H54 (cell line): ENCODE results near the gene MORN4.

Experiments
- DNase-seq: peaks from one replicate; pipeline ENCODE4 v3.0.0; 2011; ENCODE audit warnings: low spot score, mixed read lengths; ENCODE audit not compliant: insufficient read length
- FAIRE-seq: peaks from 3 replicates; lab custom pipeline; 2011; peaks lifted over from hg19 to GRCh38; lab: Jason Lieb, UNC
- POLR2A ChIP-seq: IDR thresholded peaks from 2 replicates; pipeline ENCODE4 v1.6.1; 2011; ENCODE audit warnings: low read depth, mild to moderate bottlenecking, low read length

Gene MORN4

GRCh38 chr10:97632949-97633884, at the start of gene MORN4:
MORN4 (minus strand) TSS chr10:97633500; CDS start chr10:97619653, 13,847 bp downstream.
- peak; percentile 33 for FAIRE-seq
- peak; percentile 81 for TF ChIP-seq POLR2A
- peak; percentile 95 for DNase-seq

- no peak for DNase-seq
- no peak for TF ChIP-seq POLR2A
- FAIRE-seq = no peak
Measured at GRCh38 chr10:97682042-97682441, 48.7 kb upstream of the MORN4 start.

- FAIRE-seq (no peak), DNase-seq (no peak)
- TF ChIP-seq POLR2A = no peak
Measured at GRCh38 chr10:97679594-97679993, 46.3 kb upstream of the MORN4 start.

- peak; percentile 53 for DNase-seq
Measured at GRCh38 chr10:97676770-97677581, 43.7 kb upstream of the MORN4 start.

GRCh38 chr10:97675222-97675621, 41.9 kb upstream of the MORN4 start:
- FAIRE-seq (no peak), DNase-seq (no peak)
- no peak for TF ChIP-seq POLR2A

More at GRCh38 chr10:97676770-97677581, 43.7 kb upstream of the MORN4 start:
- no peak for TF ChIP-seq POLR2A
- FAIRE-seq = no peak

GRCh38 chr10:97673736-97674525, 40.6 kb upstream of the MORN4 start:
- DNase-seq (peak; percentile 66), FAIRE-seq (peak; percentile 36)
- TF ChIP-seq POLR2A = no peak

- DNase-seq = no peak
- no peak for FAIRE-seq
- no peak for TF ChIP-seq POLR2A
Measured at GRCh38 chr10:97669571-97669970, 36.3 kb upstream of the MORN4 start.

- TF ChIP-seq POLR2A = no peak
- FAIRE-seq (no peak), DNase-seq (no peak)
Measured at GRCh38 chr10:97667463-97667862, 34.2 kb upstream of the MORN4 start.

- no peak for FAIRE-seq
- TF ChIP-seq POLR2A = no peak
- DNase-seq = no peak
Measured at GRCh38 chr10:97666992-97667391, 33.7 kb upstream of the MORN4 start.

GRCh38 chr10:97664282-97664850, 31.1 kb upstream of the MORN4 start:
- FAIRE-seq (no peak), DNase-seq (no peak)
- no peak for TF ChIP-seq POLR2A

- DNase-seq = no peak
- no peak for FAIRE-seq
- no peak for TF ChIP-seq POLR2A
Measured at GRCh38 chr10:97659589-97659988, 26.3 kb upstream of the MORN4 start.

- TF ChIP-seq POLR2A = no peak
- FAIRE-seq (no peak), DNase-seq (no peak)
Measured at GRCh38 chr10:97656777-97657176, 23.5 kb upstream of the MORN4 start.

GRCh38 chr10:97651773-97652172, 18.5 kb upstream of the MORN4 start:
- DNase-seq (no peak), FAIRE-seq (no peak)

More at GRCh38 chr10:97651773-97652172, 18.5 kb upstream of the MORN4 start:
- no peak for TF ChIP-seq POLR2A
